CD4-positive, alpha-beta T cell treated with Interleukin-15 for 4 hours (primary cell): ENCODE data around the gene TMEM223.
A peak's percentile ranks its signal among the peaks of the same experiment; 100 is the strongest.
"Not testable (repeated sequence)": the region's sequence is repeated elsewhere in the genome, so short reads cannot be mapped to it uniquely, and the experiment has no call there.

Source experiments
- DNase-seq: peaks from one replicate; pipeline ENCODE4 v3.0.0-alpha.2; 2020; ENCODE audit warnings: low spot score

The TMEM223 gene

GRCh38 chr11:62801071-62801470, 9.3 kb upstream of the TMEM223 start:
- DNase-seq = no peak

DNA sequence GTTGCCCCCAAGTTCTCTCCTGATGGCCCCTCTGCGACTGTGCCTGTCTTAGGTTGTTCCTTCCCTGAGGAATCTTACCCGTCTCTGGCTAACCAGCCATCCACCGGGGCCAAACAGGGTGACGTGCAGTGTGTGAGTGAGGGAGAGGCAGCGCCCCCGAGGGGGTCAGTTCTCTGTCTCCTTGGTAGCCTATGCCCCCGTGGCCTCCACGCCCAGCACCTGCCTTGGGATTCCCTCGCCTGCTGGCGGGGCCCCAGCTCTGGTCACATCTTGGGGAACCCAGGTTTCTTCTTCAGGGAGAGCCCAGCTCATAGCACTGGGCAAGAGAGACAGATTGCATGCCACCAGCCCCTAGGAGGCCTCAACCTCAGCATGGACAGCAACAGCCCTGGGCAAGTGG, 7.7 kb upstream of the TMEM223 start:
- DNase-seq = no peak

- DNase-seq = no peak
Observed at GRCh38 chr11:62796281-62796680, 4.5 kb upstream of the TMEM223 start.

DNA sequence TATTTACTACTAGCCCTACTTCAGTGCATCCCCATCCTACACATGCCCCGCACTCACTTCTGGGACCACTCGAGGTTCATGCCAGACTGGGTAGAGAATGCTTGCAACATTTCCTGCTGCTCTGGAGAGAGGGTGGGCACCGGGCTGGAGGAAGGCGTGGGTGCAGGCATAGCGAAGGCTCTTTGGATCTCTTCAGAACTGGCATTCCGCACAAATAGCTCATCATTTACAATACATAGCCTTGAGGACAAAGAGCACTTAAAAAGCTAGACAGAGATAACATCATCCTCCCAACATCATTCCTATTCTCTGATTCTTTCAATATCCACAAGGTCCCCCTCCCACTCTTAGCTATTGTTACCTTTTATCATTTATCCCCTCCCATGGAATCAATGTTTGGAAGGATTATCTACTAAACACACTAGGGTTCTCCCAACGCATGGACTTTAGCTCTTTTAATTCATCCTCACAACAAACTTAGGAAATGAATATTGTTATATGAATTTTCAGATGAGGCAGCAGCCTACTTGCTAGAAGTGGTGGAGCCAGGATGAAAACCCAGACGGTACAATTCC, 2.5 kb upstream of the TMEM223 start:
- no peak for DNase-seq

- DNase-seq = no peak
Observed at GRCh38 chr11:62792202-62792575, 383 bp upstream of the TMEM223 start.

- DNase-seq = no peak
Observed at GRCh38 chr11:62789576-62789975, 2.2 kb downstream of the TMEM223 start.

DNA sequence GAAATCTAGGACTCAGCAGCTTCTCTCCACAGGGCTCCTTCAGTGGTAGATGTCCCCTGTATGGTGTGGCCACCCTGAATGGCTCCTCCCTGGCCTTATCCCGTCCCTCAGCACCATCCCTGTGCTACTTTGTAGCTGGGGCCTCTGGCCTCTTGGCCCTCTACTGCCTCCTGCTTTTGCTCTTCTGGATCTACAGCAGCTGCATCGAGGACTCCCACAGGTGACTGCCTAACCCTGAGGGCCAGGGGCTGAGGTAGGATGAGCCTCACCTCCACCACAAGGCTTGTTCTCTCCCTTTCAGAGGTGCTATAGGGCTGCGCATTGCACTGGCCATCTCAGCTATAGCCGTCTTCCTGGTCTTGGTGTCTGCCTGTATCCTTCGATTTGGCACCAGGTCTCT, 2.8 kb downstream of the TMEM223 start:
- DNase-seq = no peak

DNA sequence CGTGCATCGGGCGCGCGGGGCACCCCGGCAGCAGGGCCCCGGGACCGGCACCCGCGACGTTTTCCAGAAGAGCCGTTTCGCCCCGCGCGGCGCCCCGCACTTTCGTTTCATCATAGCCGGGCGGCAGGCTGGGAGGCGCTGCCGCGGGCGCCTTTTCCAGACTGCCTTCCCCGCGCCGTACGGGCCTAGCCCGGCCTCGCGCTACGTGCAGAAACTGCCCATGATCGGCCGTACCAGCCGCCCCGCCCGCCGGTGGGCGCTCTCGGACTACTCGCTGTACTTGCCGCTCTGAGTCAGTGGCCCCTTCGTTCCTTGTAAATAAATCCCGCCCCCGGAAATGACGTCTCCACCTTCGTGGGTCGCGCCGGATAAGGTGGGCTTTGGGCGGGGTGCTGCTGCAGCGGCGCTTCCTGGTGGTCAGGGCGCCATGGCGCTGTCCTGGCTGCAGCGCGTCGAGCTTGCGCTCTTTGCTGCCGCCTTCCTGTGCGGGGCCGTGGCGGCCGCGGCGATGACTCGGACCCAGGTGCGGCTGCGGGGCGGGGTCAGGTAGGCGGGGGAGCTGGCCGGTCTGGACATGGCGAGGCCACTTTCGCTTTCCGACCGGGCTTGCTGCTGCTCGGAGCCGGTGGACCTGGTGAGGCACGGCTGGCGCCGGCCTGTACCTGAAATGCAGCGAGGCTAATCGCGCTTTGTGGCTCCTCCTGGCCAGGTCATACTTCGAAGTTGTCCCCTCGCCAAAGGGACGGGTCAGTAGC, 4.6 kb downstream of the TMEM223 start, which contains the start of gene TMEM179B:
Gene TMEM179B, plus strand, starts transcription at position 398 of the 755 bp plus-strand sequence. Its CDS starts 30 bp downstream, at position 428.
- DNase-seq = peak; percentile 98

GRCh38 chr11:62786318-62787004, 5.3 kb downstream of the TMEM223 start:
- peak; percentile 87 for DNase-seq

- no peak for DNase-seq
Observed at GRCh38 chr11:62782753-62783152, 9.1 kb downstream of the TMEM223 start.

- no peak for DNase-seq
Observed at GRCh38 chr11:62778441-62778840, 13.4 kb downstream of the TMEM223 start.

DNA sequence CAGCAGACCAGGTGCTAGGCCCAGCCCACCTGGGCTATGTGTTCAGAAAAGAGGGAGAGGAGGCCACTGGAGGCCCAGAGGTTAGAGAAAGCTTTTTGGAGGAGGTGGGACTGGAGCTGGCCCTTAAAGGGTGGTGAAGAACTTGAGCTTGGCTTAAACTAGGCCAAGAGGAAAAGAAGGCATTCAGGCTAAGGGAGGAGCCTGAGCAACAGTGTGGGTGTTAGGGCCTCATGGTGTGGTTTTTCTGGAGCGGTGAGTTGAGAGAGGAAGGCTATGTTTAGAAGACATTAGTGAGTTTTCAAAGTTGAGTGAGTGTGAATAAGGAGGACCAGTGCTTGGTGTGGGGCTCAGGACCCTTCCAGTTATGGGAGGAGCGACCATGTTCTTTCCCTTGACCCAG, 14.4 kb downstream of the TMEM223 start:
- DNase-seq = no peak

DNA sequence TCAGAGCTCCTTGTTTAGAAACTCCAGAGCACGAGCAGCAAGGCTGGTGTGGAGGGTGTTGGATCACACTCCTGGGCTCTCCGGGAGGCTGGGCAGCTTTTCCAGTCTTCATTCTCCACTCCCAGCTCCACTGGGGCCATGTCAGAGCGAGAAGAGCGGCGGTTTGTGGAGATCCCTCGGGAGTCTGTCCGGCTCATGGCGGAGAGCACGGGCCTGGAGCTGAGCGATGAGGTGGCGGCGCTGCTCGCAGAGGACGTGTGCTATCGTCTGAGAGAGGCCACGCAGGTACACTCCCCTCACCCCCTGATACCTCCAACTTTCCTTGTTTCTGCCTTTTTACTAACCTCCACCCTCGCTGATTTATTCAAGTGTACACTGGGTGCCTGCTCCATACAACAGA, 16.2 kb downstream of the TMEM223 start:
- no peak for DNase-seq

GRCh38 chr11:62774407-62774806, 17.4 kb downstream of the TMEM223 start:
- no peak for DNase-seq

- DNase-seq = peak; percentile 91
Observed at GRCh38 chr11:62771144-62772021, 20.4 kb downstream of the TMEM223 start, which contains the start of gene TAF6L. TAF6L (plus strand) TSS chr11:62771396; CDS start chr11:62775784, 4,388 bp downstream.

DNA sequence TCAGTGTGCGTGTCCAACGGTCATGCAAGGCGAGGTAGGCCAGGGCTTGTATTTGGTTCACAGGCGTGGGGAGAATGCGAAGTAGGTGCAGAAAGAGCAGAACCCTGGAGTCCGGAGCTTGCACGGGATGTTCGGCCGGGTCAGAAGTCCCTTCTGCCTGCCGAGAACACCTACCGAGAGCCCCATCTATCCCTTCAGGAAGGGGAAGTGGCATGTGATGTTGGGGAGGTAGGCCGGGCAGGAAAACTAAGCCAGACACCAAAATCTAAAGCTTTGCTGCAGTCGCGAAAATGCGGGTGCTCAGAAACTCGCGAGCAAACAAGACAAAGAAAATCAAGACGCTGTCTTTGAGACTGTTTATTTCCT, 21.0 kb downstream of the TMEM223 start:
- no peak for DNase-seq

DNA sequence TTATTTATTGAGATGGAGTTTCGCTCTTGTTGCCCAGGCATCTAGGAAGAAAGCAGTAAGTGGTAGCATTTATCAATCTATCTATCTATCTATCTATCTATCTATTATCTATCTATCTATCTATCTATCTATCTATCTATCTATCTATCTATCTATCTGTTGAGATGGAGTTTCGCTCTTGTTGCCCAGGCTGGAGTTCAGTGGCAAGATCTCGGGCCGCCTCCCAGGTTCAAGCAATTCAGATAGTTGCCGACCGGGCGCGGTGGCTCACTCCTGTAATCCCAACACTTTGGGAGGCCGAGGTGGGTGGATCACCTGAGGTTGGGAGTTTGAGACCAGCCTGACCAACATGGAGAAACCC, 31.0 kb downstream of the TMEM223 start:
- DNase-seq = not testable (repeated sequence)

- DNase-seq = no peak
Observed at GRCh38 chr11:62757846-62758788, 33.7 kb downstream of the TMEM223 start.

DNA sequence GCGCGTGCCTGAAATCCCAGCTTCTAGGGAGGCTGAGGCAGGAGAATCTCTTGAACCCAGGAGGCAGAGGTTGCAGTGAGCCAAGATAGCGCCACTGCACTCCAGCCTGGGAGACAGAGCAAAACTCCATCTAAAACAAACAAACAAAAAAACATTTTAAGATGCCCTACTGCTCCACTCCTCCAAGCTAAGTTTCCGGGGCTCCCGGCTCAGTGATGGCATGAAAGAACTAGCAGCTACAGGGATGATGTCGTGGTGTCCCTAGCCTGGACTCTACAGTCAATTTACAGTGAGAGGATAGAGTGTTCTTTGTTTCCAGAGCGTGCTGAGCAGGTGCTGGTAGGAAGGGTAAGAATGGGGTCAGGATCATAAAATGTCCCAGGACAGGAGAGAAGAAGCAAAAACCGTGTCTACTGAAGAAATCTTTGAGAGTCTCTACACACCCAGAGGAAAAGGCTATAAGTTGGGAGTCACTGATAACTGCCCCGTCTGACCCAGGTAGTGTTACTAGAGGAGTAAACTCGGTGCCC, 36.7 kb downstream of the TMEM223 start:
- no peak for DNase-seq

DNA sequence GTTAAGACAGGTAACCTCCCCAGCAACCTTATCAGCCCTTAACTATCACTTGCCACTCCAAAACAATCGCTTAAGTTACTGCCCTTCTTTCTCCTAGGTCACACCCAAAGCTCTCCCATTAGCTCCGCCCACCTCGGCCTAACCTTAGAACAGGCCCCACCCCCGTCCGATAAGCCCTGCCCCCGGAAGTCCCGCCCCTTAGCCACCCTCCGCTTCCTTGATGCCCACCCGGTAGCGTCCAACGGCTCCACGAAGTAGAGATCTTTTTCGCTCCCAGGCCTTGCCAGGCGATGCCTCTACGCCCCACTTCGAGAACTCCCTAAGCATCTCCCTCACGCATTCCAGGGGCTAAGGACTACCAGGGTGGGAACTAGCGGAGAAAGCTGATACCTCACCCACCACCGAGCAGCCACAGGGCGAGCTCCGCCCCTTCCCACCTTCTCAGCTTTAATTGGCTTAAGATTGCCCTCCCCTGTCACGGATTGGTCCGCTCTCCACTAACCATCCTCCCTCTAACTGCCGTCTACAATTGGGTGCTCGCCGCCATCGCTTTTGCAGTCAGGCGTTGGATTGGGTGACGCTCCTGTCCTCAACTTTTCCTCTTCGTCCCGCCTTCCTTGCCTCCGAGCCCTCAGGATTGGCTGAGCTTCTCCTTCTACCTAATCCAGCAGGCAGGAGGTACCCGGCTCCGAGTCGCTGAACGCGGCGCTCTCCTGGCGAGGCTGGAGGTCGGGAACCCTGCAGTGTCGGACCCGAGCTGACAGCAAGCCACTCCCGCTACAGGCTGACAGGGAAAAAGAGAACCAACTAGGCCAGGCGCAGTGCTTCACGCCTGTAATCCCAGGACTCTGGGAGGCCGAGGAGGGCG, 37.8 kb downstream of the TMEM223 start, which contains the start of gene ZBTB3:
Gene ZBTB3, minus strand, starts transcription at position 425 of the 868 bp plus-strand sequence. CDS start 496 bp downstream, outside the sequence.
- peak; percentile 99 for DNase-seq
